Measurements from ENCODE around the gene PEX3.

Gene PEX3

DNA sequence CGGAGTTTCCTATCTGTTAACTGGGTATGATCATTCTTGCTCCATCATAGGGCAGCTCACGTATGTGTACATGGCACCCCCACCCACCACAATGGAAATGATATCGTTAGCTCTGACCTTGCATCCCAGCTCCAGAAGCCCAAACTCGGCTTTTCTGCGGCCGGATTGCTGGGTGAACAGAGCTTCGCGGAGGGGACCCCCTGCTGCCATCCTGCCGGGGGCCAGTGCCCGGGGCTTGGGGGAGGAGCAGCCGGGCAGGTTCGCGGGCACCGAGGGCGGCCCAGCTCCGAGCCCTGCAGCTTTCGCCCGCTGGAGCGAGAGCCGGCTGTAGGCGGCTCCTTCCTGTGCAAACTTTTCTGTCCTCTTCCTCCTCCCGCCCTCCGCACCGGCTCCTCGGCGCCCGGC is 85.9 kb downstream of the PEX3 start:
- TF ChIP-seq, protein P1, sequence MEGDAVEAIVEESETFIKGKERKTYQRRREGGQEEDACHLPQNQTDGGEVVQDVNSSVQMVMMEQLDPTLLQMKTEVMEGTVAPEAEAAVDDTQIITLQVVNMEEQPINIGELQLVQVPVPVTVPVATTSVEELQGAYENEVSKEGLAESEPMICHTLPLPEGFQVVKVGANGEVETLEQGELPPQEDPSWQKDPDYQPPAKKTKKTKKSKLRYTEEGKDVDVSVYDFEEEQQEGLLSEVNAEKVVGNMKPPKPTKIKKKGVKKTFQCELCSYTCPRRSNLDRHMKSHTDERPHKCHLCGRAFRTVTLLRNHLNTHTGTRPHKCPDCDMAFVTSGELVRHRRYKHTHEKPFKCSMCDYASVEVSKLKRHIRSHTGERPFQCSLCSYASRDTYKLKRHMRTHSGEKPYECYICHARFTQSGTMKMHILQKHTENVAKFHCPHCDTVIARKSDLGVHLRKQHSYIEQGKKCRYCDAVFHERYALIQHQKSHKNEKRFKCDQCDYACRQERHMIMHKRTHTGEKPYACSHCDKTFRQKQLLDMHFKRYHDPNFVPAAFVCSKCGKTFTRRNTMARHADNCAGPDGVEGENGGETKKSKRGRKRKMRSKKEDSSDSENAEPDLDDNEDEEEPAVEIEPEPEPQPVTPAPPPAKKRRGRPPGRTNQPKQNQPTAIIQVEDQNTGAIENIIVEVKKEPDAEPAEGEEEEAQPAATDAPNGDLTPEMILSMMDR (IDR thresholded peaks at IDR 0.05; ENCODE audit: low read depth, low read length, missing control alignments) = no peak

DNA sequence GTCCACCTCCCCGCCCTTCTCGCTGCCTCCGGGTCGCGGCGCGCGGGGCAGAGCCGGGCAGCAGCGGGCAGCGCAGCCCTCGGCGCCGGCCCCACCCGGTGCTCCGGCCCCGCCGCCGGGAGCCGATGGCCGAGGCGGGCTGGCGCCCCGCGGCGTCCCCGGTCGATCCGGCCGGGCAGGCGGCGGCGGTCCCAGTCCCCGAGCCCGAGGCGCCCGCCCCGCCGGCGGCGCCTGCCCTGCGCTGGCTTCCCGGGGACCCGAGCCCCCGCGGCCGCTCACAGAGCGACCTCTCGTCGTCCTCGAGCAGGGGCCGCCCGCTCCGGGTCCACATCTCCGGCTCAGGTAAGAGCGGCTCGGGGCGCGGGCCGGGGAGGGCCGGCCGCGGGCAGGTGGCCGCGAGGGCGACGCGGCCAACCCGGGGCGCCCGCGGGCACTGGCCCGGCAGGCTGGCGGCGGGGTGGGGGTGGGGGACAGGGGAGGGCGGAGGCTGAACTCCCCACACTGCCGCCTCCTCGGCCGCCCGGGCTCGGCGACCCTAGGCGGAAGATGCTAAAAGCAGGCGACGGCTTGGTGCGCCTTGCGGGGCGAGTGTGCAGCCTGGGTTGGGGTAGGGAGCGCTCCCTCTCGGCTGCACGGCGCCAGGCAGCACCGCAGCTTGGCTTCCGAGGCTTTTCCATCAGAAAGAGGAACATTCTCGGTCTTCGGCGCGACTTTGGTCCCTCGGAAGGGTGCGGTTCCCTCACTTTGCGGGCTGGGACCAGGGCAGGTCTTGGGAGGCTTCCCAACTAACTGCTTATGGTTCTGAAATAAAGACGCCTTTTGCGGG is 86.5 kb downstream of the PEX3 start:
- no peak for DNase-seq (ENCODE audit: extremely low read depth, low read depth)
- H3K4me3 ChIP-seq (replicated peaks; ENCODE audit: low read depth, low read length) = peak overlapping the region; percentile 48
- TF ChIP-seq, protein P1 (IDR thresholded peaks at IDR 0.05; ENCODE audit: low read depth, low read length, missing control alignments) = peak; percentile 31

More for the DNA sequence above, 85.9 kb downstream of the PEX3 start:
- DNase-seq (ENCODE audit: extremely low read depth, low read depth) = no peak
- H3K4me3 ChIP-seq (replicated peaks; ENCODE audit: low read depth, low read length) = peak overlapping the region; percentile 48

DNA sequence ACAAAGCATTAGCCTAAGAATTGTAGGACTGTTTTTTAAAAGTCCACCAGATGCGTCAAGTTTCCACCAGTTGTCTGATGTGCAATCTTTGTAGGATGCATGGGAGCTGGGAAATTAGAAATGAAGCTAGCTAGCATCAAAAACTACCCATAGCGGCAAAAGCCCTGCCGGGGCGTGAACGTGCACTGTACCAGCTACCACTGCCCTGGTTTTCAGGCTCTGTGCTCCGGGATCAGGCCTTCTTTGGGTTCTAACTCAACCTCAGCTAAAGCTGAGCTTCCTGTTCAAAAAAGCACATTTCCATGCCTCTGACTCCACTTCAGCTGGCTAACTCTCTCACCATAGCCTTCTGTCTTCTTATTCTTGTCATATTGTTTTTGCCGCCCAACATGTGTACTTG is 87.8 kb downstream of the PEX3 start:
- H3K4me3 ChIP-seq (replicated peaks; ENCODE audit: low read depth, low read length) = no peak overlapping the region
- TF ChIP-seq, protein P1 (IDR thresholded peaks at IDR 0.05; ENCODE audit: low read depth, low read length, missing control alignments) = no peak

DNA sequence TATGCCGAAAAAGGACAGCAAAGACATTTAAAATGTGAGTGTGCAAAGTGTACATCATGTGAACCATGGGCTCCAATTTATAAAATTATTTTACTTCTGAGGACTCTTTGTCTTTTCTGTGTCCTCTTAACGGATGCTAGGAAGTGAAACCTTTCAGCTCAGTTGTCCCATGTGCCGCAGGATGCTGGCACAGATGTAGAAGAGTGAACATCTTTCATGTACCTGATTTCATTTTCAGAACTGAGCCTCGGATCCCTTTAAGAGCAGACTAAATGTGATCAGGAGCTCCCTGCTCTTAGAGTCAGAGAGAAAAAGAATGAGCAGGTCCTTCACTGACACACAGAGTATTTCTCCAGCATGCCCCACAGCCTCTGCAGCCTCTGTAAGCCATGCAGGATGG is 88.5 kb downstream of the PEX3 start:
- H3K4me3 ChIP-seq (replicated peaks; ENCODE audit: low read depth, low read length) = no peak overlapping the region
- no peak for DNase-seq (ENCODE audit: extremely low read depth, low read depth)
- TF ChIP-seq, protein P1 (IDR thresholded peaks at IDR 0.05; ENCODE audit: low read depth, low read length, missing control alignments) = no peak

More for the DNA sequence above, 87.8 kb downstream of the PEX3 start:
- no peak for DNase-seq (ENCODE audit: extremely low read depth, low read depth)

DNA sequence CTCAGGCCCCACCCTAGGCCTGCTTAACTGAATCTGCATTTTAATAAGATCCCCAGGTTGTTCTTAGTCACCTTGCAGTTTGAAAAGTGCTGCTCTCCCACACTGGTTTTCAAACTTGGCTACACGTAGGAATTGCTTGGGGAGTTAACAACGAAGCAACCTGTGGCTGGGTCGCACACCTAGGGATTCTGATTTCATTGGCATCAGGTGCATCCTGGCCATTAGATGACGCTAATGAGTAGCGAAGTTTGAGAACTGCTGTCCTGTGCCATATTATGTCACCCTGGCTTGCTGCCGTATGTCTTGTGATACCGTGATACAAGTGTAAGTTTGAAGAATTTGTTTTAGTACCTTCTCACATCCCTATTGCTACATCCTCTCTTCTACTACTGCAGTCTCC is 89.1 kb downstream of the PEX3 start:
- no peak for DNase-seq (ENCODE audit: extremely low read depth, low read depth)
- TF ChIP-seq, protein P1 (IDR thresholded peaks at IDR 0.05; ENCODE audit: low read depth, low read length, missing control alignments) = no peak
- H3K4me3 ChIP-seq (replicated peaks; ENCODE audit: low read depth, low read length) = no peak overlapping the region

DNA sequence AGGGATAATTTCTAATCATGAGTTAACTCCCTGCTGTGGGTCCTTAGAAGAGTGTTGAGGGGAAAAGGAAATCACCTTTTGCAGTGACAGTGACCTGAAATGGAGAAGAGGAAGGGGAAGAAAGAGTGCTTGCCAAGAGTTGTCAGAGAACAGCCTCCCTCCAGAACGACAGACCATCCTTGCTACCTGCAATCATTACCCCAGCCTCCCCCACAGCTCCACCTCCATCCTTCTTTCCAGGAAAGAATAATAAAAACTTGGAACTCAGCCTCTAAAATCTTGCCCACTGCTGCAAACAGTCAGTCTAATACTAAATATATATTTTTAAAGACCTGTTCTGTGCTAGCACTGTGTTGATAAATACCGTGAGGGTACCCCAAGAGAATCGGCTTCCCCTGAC is 89.6 kb downstream of the PEX3 start:
- no peak for DNase-seq (ENCODE audit: extremely low read depth, low read depth)
- TF ChIP-seq, protein P1 (IDR thresholded peaks at IDR 0.05; ENCODE audit: low read depth, low read length, missing control alignments) = no peak

More for the DNA sequence above, 89.6 kb downstream of the PEX3 start:
- no peak overlapping the region for H3K4me3 ChIP-seq (replicated peaks; ENCODE audit: low read depth, low read length)

Data from HFF-Myc (cell line).